ENCODE data around the gene MYO18A. TPM values are rescaled to one million over a fixed set of nuclear protein-coding genes. Genes with fewer than 3 reads are reported as not detected.
"Not testable (repeated sequence)": the region's sequence is repeated elsewhere in the genome, so short reads cannot be mapped to it uniquely, and the experiment has no call there.

Gene MYO18A
- total RNA-seq, 2 donors from 2014 or later = 106 to 332 TPM

GRCh38 chr17:29212094-29212631, 32.0 kb upstream of the MYO18A start:
- no peaks in the 10 kb centered on the region for H3K27me3 ChIP-seq (replicated peaks; ENCODE audit: insufficient read depth)
- H3K9me3 ChIP-seq = no peaks in the 10 kb centered on the region
- no peak overlapping the region for H3K4me3 ChIP-seq
- H3K36me3 ChIP-seq = no peaks in the 10 kb centered on the region
- ATAC-seq (ENCODE audit: insufficient number of reproducible peaks, low FRiP score, low read depth) = no peak
- H3K27ac ChIP-seq = no peak overlapping the region
- H3K4me1 ChIP-seq (ENCODE audit: control insufficient read depth in 1 of 2, low read depth in 2 of 2) = peaks cover 0 to 14% of the 10 kb centered on the region in 2 donors
- no peak for DNase-seq (ENCODE audit: low spot score)
- TF ChIP-seq, protein P1, sequence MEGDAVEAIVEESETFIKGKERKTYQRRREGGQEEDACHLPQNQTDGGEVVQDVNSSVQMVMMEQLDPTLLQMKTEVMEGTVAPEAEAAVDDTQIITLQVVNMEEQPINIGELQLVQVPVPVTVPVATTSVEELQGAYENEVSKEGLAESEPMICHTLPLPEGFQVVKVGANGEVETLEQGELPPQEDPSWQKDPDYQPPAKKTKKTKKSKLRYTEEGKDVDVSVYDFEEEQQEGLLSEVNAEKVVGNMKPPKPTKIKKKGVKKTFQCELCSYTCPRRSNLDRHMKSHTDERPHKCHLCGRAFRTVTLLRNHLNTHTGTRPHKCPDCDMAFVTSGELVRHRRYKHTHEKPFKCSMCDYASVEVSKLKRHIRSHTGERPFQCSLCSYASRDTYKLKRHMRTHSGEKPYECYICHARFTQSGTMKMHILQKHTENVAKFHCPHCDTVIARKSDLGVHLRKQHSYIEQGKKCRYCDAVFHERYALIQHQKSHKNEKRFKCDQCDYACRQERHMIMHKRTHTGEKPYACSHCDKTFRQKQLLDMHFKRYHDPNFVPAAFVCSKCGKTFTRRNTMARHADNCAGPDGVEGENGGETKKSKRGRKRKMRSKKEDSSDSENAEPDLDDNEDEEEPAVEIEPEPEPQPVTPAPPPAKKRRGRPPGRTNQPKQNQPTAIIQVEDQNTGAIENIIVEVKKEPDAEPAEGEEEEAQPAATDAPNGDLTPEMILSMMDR (IDR thresholded peaks at IDR 0.05) = no peak

DNA sequence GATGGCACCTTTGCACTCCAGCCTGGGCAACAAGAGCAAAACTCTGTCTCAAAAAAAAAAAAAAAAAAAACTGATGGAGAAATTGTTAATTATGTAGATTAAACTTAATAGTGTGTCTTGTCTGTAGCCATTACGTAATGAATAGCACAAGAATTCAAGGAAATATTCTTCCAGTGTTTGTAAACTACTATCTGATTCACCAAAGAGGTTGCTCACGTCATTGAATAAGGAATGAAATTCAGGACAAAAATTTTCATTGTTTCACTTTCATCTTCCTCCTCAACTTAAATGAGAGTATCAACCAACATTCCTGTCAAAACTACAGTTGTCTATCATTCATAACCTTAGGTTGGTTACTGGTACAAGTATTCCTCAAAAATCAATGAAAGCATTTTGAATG, 30.7 kb upstream of the MYO18A start:
- TF ChIP-seq, protein P1 (IDR thresholded peaks at IDR 0.05) = no peak
- H3K9me3 ChIP-seq = no peaks in the 10 kb centered on the region
- no peak for DNase-seq (ENCODE audit: low spot score)
- H3K36me3 ChIP-seq = no peaks in the 10 kb centered on the region
- no peaks in the 10 kb centered on the region for H3K27me3 ChIP-seq (replicated peaks; ENCODE audit: insufficient read depth)
- peaks cover 0 to 9% of the 10 kb centered on the region in 2 donors for H3K4me1 ChIP-seq (ENCODE audit: control insufficient read depth in 1 of 2, low read depth in 2 of 2)
- H3K27ac ChIP-seq = no peak overlapping the region
- no peak for ATAC-seq (ENCODE audit: insufficient number of reproducible peaks, low FRiP score, low read depth)
- H3K4me3 ChIP-seq = no peak overlapping the region

DNA sequence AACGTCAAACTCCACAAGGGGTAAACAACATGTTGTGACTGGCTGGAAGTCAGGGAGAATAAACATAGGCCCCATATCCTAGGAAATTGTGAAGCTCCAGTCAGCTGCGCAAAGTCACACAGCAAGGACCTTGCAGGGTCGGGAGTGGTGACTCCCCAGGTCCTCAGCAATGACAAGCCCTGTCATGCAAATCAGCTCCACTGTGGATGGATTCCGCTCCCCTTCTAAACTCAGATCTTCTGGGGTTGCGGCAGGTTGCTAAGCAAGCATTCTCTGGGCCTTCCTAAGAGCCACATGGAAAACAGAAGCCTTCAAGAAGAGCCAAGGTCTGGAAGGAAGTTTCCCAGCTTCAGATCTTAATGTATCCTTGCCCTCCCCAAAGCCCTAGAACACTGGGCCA, 28.9 kb upstream of the MYO18A start:
- no peak for DNase-seq (ENCODE audit: low spot score)
- no peaks in the 10 kb centered on the region for H3K27me3 ChIP-seq (replicated peaks; ENCODE audit: insufficient read depth)
- no peak overlapping the region for H3K27ac ChIP-seq
- ATAC-seq (ENCODE audit: insufficient number of reproducible peaks, low FRiP score, low read depth) = no peak
- H3K36me3 ChIP-seq = no peaks in the 10 kb centered on the region
- no peak overlapping the region for H3K4me3 ChIP-seq
- H3K4me1 ChIP-seq (ENCODE audit: control insufficient read depth in 1 of 2, low read depth in 2 of 2) = peaks cover 3 to 14% of the 10 kb centered on the region in 2 donors
- TF ChIP-seq, protein P1 (IDR thresholded peaks at IDR 0.05) = no peak
- no peaks in the 10 kb centered on the region for H3K9me3 ChIP-seq

DNA sequence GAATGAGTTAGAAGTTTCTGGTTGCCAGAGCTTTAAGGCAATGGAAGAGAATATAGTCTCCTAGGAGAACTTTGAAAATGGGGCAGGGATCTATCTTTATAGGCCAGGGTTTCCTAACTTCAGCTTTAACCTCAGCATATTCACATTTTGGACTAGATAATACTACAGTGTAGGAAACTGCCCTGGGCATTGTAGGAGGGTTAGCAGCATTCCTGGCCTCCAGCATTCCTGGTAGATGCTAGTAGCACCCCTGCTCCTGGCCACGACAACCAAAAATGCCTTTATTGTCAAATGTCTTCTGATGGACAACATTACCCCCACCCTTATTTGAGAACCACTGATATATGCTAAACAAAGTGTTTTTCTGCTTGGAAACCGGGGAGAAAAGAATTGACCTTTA, 27.8 kb upstream of the MYO18A start:
- ATAC-seq (ENCODE audit: insufficient number of reproducible peaks, low FRiP score, low read depth) (no peak), DNase-seq (ENCODE audit: low spot score) (no peak)
- peaks cover 3 to 14% of the 10 kb centered on the region in 2 donors for H3K4me1 ChIP-seq (ENCODE audit: control insufficient read depth in 1 of 2, low read depth in 2 of 2)
- no peaks in the 10 kb centered on the region for H3K27me3 ChIP-seq (replicated peaks; ENCODE audit: insufficient read depth)
- no peaks in the 10 kb centered on the region for H3K9me3 ChIP-seq
- no peak overlapping the region for H3K27ac ChIP-seq
- no peak overlapping the region for H3K4me3 ChIP-seq
- TF ChIP-seq, protein P1 (IDR thresholded peaks at IDR 0.05) = no peak
- no peaks in the 10 kb centered on the region for H3K36me3 ChIP-seq

DNA sequence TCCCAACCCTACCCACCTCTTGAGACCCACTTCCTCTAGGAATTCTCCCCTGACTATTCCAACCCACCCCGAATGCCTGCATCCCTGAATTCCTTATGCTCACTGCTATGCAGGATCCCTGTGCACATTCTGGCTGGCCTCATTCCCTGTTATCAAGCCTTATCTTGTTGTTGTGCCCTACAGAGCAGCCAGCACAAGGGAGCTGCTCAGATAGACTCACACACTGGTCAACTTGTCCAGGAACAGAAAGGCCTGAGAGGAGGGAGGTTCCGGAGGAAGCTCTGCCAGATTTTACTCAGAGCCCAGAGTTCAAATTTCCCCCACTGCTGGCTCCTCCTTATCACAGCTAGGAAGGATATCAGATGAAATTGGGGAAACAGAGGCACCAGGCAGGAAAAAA, 24.8 kb upstream of the MYO18A start:
- Histone ChIP-seq H3K27ac (peak overlapping the region in 1 of 2 donors; percentile 2), H3K9me3 (no peaks in the 10 kb centered on the region), H3K4me1 (ENCODE audit: control insufficient read depth in 1 of 2, low read depth in 2 of 2) (peaks cover 3 to 14% of the 10 kb centered on the region in 2 donors), H3K36me3 (no peaks in the 10 kb centered on the region), H3K27me3 (replicated peaks; ENCODE audit: insufficient read depth) (no peaks in the 10 kb centered on the region), H3K4me3 (no peak overlapping the region)
- no peak for ATAC-seq (ENCODE audit: insufficient number of reproducible peaks, low FRiP score, low read depth)
- TF ChIP-seq, protein P1 (IDR thresholded peaks at IDR 0.05) = no peak
- no peak for DNase-seq (ENCODE audit: low spot score)

DNA sequence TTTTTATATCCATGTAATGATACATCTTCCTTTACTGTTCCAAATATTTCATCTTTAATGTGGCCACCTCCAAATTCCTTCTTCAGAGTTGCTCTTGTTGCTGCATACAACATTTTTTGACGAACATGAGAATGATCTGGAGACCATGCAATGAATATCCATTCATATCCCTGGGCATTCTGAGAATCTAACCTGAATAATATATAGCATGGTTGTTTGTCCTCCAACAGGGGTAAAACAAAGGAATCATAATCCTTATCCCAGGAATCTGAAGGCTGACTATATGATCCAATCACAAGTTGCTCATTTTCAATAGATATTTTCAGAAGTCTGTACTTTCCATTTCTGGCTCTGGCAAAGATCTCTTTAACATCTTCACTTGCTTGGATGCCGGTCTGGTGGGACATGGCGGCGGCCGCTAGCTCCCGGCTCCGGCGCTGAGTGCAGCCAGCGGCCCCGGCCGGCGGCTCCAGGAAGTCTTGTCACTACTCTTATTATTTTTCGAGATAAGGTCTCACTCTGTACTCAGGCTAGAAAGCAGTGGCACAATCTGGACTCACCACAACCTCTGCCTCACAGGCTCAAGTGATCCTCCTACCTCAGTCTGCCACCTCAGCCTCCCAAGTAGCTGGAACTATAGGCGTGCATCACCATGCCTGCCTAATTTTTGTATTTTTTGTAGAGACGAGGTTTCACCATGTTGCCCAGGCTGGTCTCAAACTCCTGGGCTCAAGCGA, 24.0 kb upstream of the MYO18A start:
- H3K36me3 ChIP-seq; ATAC-seq (ENCODE audit: insufficient number of reproducible peaks, low FRiP score, low read depth); H3K27me3 ChIP-seq (replicated peaks; ENCODE audit: insufficient read depth); H3K9me3 ChIP-seq; DNase-seq (ENCODE audit: low spot score): not testable (repeated sequence)
- Histone ChIP-seq H3K27ac (peak overlapping the region in 1 of 2 donors; percentile 2), H3K4me3 (peak overlapping the region; percentile 5), H3K4me1 (ENCODE audit: control insufficient read depth in 1 of 2, low read depth in 2 of 2) (peaks cover 3 to 14% of the 10 kb centered on the region in 2 donors)

Data from thoracic aorta (tissue), 2 donors.